ENCODE results near the gene TWIST2. TPM values are rescaled to one million over a fixed set of nuclear protein-coding genes. Genes with fewer than 3 reads are reported as not detected.

The TWIST2 gene
- polyA plus RNA-seq, 1 of the 3 experiments (the other 2 are of a cell fraction) = 19.5 TPM

GRCh38 chr2:238952261-238952919 lies 104.5 kb downstream of the TWIST2 start:
- Histone ChIP-seq H2AFZ (ENCODE audit: low read depth) (no peak overlapping the region), H3K27ac (ENCODE audit: low read depth in 2 of 2, low read length in 1 of 2) (no peak overlapping the region), H3K4me2 (no peak overlapping the region), H3K79me2 (ENCODE audit: insufficient read depth) (no peaks in the 10 kb centered on the region), H3K27me3 (ENCODE audit: insufficient read depth) (no peaks in the 10 kb centered on the region), H3K4me1 (ENCODE audit: control insufficient read depth in 1 of 2, insufficient read depth in 2 of 2, low read depth in 1 of 2, low read length in 1 of 2) (no peaks in the 10 kb centered on the region; a peak in 1 of 4 replicates), H3K9me3 (no peaks in the 10 kb centered on the region), H4K20me1 (ENCODE audit: insufficient read depth) (no peaks in the 10 kb centered on the region), H3K9ac (no peak overlapping the region), H3F3A (replicated peaks; ENCODE audit: insufficient read depth) (no peaks in the 10 kb centered on the region), H3K4me3 (ENCODE audit: low read depth in 2 of 2, low read length in 1 of 2) (no peak overlapping the region), H3K36me3 (replicated peaks in 1 of 2; ENCODE audit: control insufficient read depth in 1 of 2, insufficient read depth in 2 of 2, low read length in 1 of 2) (no peaks in the 10 kb centered on the region), H3K9me2 (no peaks in the 10 kb centered on the region)
- 58% methylated on average over 5 of the region's 5 CpGs for WGBS (ENCODE audit: low lambda C conversion rate)
- DNase-seq = no peak
- CTCF ChIA-PET = no interaction called here
- TF ChIP-seq FOXJ3 (CRISPR knock-in tag; IDR thresholded peaks at IDR 0.05) (no peak), SMC3 (IDR thresholded peaks at IDR 0.05; ENCODE audit: low read depth, low read length) (no peak), TAF1 (IDR thresholded peaks at IDR 0.05; ENCODE audit: borderline replicate concordance, low read depth, low read length) (no peak), POLR2AphosphoS5 (IDR thresholded peaks at IDR 0.05; ENCODE audit: low read depth, low read length) (no peak), NRF1 (IDR thresholded peaks at IDR 0.05; ENCODE audit: low read depth, low read length) (no peak), RAD21 (IDR thresholded peaks at IDR 0.05; ENCODE audit: low read length) (no peak), MEF2A (IDR thresholded peaks at IDR 0.05; ENCODE audit: borderline replicate concordance, low read depth) (no peak), ELF1 (IDR thresholded peaks at IDR 0.05) (no peak), EP300 (IDR thresholded peaks at IDR 0.05; ENCODE audit: borderline replicate concordance in 1 of 2, low read depth in 1 of 2, low read length in 1 of 2) (no peak), SIN3A (IDR thresholded peaks at IDR 0.05; ENCODE audit: borderline replicate concordance, low read depth, low read length) (no peak), FOSL2 (IDR thresholded peaks at IDR 0.05; ENCODE audit: borderline replicate concordance, low read depth) (no peak), CHD2 (IDR thresholded peaks at IDR 0.05; ENCODE audit: low read length, partially characterized antibody) (no peak), REST (IDR thresholded peaks at IDR 0.05; ENCODE audit: low read depth, low read length) (no peak), RFX5 (IDR thresholded peaks at IDR 0.05; ENCODE audit: low read length) (no peak), GABPA (IDR thresholded peaks at IDR 0.05; ENCODE audit: low read depth) (no peak), JUND (IDR thresholded peaks at IDR 0.05) (no peak), USF1 (IDR thresholded peaks at IDR 0.05; ENCODE audit: borderline replicate concordance, low read depth) (no peak), GATA2 (CRISPR knock-in tag; IDR thresholded peaks at IDR 0.05) (no peak), YY1 (IDR thresholded peaks at IDR 0.05; ENCODE audit: low read depth) (no peak), TCF12 (IDR thresholded peaks at IDR 0.05) (no peak)
- POLR2A ChIA-PET = no interaction called here
